ENCODE measurements around the gene CYP4F22.

GRCh38 chr19:15534957-15535864, 26.9 kb downstream of the CYP4F22 start:
- TF ChIP-seq GATA2 (IDR thresholded peaks at IDR 0.05; ENCODE audit: low read depth, low read length) (no peak), GATA3 (IDR thresholded peaks at IDR 0.05; ENCODE audit: low read depth, low read length) (no peak)
